ENCODE data around the gene FBF1. TPM values are rescaled to one million over a fixed set of nuclear protein-coding genes. Genes with fewer than 3 reads are reported as not detected.

Gene FBF1
- total and polyA plus RNA-seq, 2 of the 8 experiments (the other 6 are each of a cell fraction or from before 2014, with no cell fraction given) = 8.1 to 13.1 TPM

- Histone ChIP-seq H2BK12ac (ENCODE audit: low read depth, low read length) (no peak overlapping the region), H3K27me3 (replicated peaks in 1 of 4; ENCODE audit: control insufficient read depth in 3 of 4, extremely low read depth in 1 of 4, insufficient read depth in 3 of 4, low read length in 3 of 4) (peaks cover 10 to 26% (median 20%) of the 10 kb centered on the region in 4 experiments; a peak in 6 of 7 replicates), H2BK15ac (ENCODE audit: low read length) (no peak overlapping the region), H2AK5ac (ENCODE audit: low read depth, low read length) (no peak overlapping the region), H3K9me3 (ENCODE audit: insufficient read depth in 2 of 2, low read depth in 1 of 2, low read length in 1 of 2) (no peaks in the 10 kb centered on the region), H3K18ac (ENCODE audit: extremely low read depth, low read length) (no peak overlapping the region), H3K56ac (replicated peaks; ENCODE audit: insufficient read length, low read depth, low read length) (no peak overlapping the region), H2AFZ (ENCODE audit: low read length) (no peak overlapping the region), H3K4ac (replicated peaks; ENCODE audit: insufficient read length, low read depth, low read length) (no peak overlapping the region), H3K23me2 (ENCODE audit: low read depth, low read length) (peaks cover 14% of the 10 kb centered on the region; the same call in 1 of the 2 replicates), H4K8ac (ENCODE audit: extremely low read depth, insufficient read depth, low read length) (no peak overlapping the region), H4K5ac (ENCODE audit: insufficient read length, low read depth, low read length) (no peak overlapping the region), H2BK20ac (ENCODE audit: low read length) (no peak overlapping the region), H3K9ac (replicated peaks in 1 of 4; ENCODE audit: extremely low read depth in 1 of 4, low read depth in 3 of 4, low read length in 3 of 4) (no peak overlapping the region), H2BK5ac (ENCODE audit: low read depth, low read length) (no peak overlapping the region), H3K27ac (ENCODE audit: low read depth, low read length) (no peak overlapping the region), H3K23ac (ENCODE audit: insufficient read length) (no peak overlapping the region), H4K91ac (replicated peaks; ENCODE audit: insufficient read length, low read length) (no peak overlapping the region), H3K79me2 (ENCODE audit: control insufficient read depth in 1 of 2, insufficient read depth in 2 of 2, low read length in 2 of 2) (no peaks in the 10 kb centered on the region), H4K20me1 (replicated peaks in 1 of 2; ENCODE audit: control insufficient read depth in 1 of 2, insufficient read depth in 2 of 2, low read length in 2 of 2) (no peaks in the 10 kb centered on the region), H3K4me3 (ENCODE audit: extremely low read depth in 1 of 4, insufficient read depth in 2 of 4, low read depth in 3 of 4, low read length in 4 of 4) (no peak overlapping the region), H2BK120ac (replicated peaks; ENCODE audit: low read depth, low read length) (no peak overlapping the region), H3K36me3 (ENCODE audit: control insufficient read depth in 2 of 4, insufficient read depth in 4 of 4, low read length in 3 of 4) (no peaks in the 10 kb centered on the region), H3K4me2 (ENCODE audit: insufficient read depth in 1 of 2, low read depth in 2 of 2, low read length in 2 of 2) (no peak overlapping the region), H3K14ac (ENCODE audit: insufficient read length) (no peak overlapping the region), H3K79me1 (ENCODE audit: low read depth, low read length) (no peaks in the 10 kb centered on the region), H3K4me1 (replicated peaks in 1 of 4; ENCODE audit: control insufficient read depth in 3 of 4, insufficient read depth in 4 of 4, low read length in 3 of 4) (peaks cover 0 to 26% (median 13%) of the 10 kb centered on the region in 4 experiments; a peak in 6 of 7 replicates)
- WGBS, 2 experiments (ENCODE audit: extremely low coverage in 1 of 2, insufficient coverage in 1 of 2, insufficient read length in 1 of 2, insufficient replicate concordance in 2 of 2, low coverage in 1 of 2, low lambda C conversion rate in 2 of 2, missing lambda C conversion rate in 1 of 2) = 87% methylated on average over 11 of the region's 11 CpGs; no CpG with 5 or more reads in 1 of the 2 experiments
- TF ChIP-seq E2F6 (IDR thresholded peaks at IDR 0.05) (no peak), RBBP5 (IDR thresholded peaks at IDR 0.05; ENCODE audit: borderline replicate concordance, low read depth, low read length) (no peak), KDM5A (IDR thresholded peaks at IDR 0.05; ENCODE audit: low read length) (no peak), NRF1 (IDR thresholded peaks at IDR 0.05; ENCODE audit: low read depth, low read length) (no peak), BCL11A (IDR thresholded peaks at IDR 0.05; ENCODE audit: low read depth in 2 of 2, low read length in 2 of 2) (no peak), TCF12 (IDR thresholded peaks at IDR 0.05; ENCODE audit: low read depth, low read length) (no peak), POLR2AphosphoS5 (IDR thresholded peaks at IDR 0.05; ENCODE audit: low read depth, low read length) (no peak), ATF2 (IDR thresholded peaks at IDR 0.05; ENCODE audit: low read length) (no peak), BRCA1 (IDR thresholded peaks at IDR 0.05; ENCODE audit: low read depth, low read length) (no peak), BACH1 (IDR thresholded peaks at IDR 0.05; ENCODE audit: low read length) (no peak)
- FAIRE-seq (no peak), DNase-seq (ENCODE audit: low read depth in 1 of 2, low spot score in 2 of 2) (no peak)
- CTCF ChIA-PET (ENCODE audit: partially characterized antibody) = interaction anchor here (0.6 to 11.3 kb wide), 8 partner anchors 12 to 516 kb away, joined by 3 to 157 read pairs (median 4); partner anchors contain the start of genes CDK3, TRIM65 and WBP2
- POLR2A ChIA-PET (ENCODE audit: partially characterized antibody) = interaction anchor here (1.0 to 12.1 kb wide), 6 partner anchors 12 to 98 kb away, joined by 3 to 143 read pairs (median 3); partner anchors contain the start of genes TRIM65 and WBP2
Measured at GRCh38 chr17:75873587-75874322, 67.1 kb downstream of the FBF1 start.
